IMR-90 (cell line): ENCODE measurements around the gene DOK1.

Experiments used
- CEBPB ChIP-seq: IDR thresholded peaks from 2 replicates; pipeline ENCODE4 v1.6.1; 2012; ENCODE audit warnings: low read depth, low read length, improper control_type of control experiment
- POLR2A ChIP-seq: IDR thresholded peaks from 2 replicates; pipeline ENCODE4 v1.6.1; 2012; ENCODE audit warnings: mild to moderate bottlenecking, low read depth, low read length
- RCOR1 ChIP-seq: IDR thresholded peaks from 2 replicates; pipeline ENCODE4 v1.6.1; 2012; ENCODE audit warnings: mild to moderate bottlenecking, low read length, improper control_type of control experiment; ENCODE audit not compliant: insufficient replicate concordance
- TF ChIP-seq, protein P1 (sequence below): conservative IDR thresholded peaks from 2 replicates; pipeline ENCODE4 v1.5.1; 2012; ENCODE audit warnings: mild to moderate bottlenecking, low read depth, low read length, improper control_type of control experiment

DNA sequence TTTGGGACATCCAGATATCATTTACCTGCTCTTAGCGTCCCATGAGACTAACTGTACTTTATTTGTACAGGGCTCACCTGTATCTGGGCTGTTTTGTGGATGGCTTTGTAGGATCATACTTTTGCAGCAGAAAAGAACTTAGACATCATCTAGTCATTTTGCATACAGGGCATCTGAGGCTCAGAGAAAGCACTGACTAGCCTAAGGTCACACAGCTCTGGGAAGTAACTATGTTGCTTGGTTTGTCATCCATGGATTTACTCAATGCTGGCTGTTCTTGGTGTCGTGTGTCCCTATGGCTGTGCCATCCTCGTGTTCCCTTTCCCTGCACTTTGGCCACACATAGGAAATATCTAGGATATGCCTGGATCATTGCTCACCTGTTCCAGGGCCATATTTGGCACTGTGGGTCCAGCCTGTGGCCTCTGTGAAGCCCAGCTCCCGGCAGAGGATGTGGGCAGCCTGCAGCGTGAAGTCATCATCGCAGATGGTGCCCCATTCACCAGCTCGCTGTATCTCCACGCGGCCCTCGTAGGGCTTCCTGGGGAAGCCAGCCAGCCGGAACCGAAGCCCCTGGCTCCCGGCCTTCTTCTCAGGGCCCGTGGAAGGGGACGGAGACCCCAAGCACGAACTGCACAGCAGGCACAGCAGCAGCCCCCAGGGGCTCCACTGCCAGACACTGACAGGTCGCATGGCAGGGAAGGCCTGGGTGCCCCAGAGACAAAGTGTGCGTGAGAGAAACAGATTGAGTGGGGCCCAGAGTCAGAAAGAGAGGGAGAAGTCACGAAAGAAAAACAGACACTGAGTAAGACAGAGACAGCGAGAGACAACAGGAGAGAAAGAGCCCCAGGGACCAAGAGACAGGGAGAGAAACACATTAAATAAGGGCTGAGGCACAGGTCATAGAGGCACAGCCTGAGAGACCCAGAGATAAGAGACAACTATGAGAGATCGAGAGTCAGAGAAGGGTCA, 2.3 kb upstream of the DOK1 start:
- TF ChIP-seq, protein P1, sequence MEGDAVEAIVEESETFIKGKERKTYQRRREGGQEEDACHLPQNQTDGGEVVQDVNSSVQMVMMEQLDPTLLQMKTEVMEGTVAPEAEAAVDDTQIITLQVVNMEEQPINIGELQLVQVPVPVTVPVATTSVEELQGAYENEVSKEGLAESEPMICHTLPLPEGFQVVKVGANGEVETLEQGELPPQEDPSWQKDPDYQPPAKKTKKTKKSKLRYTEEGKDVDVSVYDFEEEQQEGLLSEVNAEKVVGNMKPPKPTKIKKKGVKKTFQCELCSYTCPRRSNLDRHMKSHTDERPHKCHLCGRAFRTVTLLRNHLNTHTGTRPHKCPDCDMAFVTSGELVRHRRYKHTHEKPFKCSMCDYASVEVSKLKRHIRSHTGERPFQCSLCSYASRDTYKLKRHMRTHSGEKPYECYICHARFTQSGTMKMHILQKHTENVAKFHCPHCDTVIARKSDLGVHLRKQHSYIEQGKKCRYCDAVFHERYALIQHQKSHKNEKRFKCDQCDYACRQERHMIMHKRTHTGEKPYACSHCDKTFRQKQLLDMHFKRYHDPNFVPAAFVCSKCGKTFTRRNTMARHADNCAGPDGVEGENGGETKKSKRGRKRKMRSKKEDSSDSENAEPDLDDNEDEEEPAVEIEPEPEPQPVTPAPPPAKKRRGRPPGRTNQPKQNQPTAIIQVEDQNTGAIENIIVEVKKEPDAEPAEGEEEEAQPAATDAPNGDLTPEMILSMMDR, result no peak
- TF ChIP-seq CEBPB, result no peak
- TF ChIP-seq POLR2A, result no peak
- no peak for TF ChIP-seq RCOR1
